ENCODE measurements around the gene EIPR1. TPM values are rescaled to one million over a fixed set of nuclear protein-coding genes. Genes with fewer than 3 reads are reported as not detected.

Gene EIPR1
- total and polyA plus RNA-seq, 2 of the 13 experiments (the other 11 are each of a cell fraction or from before 2014, with no cell fraction given): 70.0 to 96.3 TPM

GRCh38 chr2:3324404-3325281 is 53.0 kb downstream of the EIPR1 start (continued):
- no peak for TF ChIP-seq KLF16 (CRISPR knock-in tag; IDR thresholded peaks at IDR 0.05)
- TF ChIP-seq, protein P1, sequence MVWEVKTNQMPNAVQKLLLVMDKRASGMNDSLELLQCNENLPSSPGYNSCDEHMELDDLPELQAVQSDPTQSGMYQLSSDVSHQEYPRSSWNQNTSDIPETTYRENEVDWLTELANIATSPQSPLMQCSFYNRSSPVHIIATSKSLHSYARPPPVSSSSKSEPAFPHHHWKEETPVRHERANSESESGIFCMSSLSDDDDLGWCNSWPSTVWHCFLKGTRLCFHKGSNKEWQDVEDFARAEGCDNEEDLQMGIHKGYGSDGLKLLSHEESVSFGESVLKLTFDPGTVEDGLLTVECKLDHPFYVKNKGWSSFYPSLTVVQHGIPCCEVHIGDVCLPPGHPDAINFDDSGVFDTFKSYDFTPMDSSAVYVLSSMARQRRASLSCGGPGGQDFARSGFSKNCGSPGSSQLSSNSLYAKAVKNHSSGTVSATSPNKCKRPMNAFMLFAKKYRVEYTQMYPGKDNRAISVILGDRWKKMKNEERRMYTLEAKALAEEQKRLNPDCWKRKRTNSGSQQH (CRISPR knock-in tag; IDR thresholded peaks at IDR 0.05; ENCODE audit: low read depth): 0 out of 2 replicates have a peak, but pooled peaks have one; percentile 28
- TF ChIP-seq RELA (CRISPR knock-in tag; IDR thresholded peaks at IDR 0.05): no peak
- no peak for TF ChIP-seq LCORL (IDR thresholded peaks at IDR 0.05)
- peak; percentile 92 for TF ChIP-seq LCORL (CRISPR knock-in tag; IDR thresholded peaks at IDR 0.05)
- no peak for TF ChIP-seq NRL (CRISPR knock-in tag; IDR thresholded peaks at IDR 0.05; ENCODE audit: borderline replicate concordance)
- TF ChIP-seq CREBL2 (CRISPR knock-in tag; IDR thresholded peaks at IDR 0.05; ENCODE audit: borderline replicate concordance): no peak
- peak; percentile 75 for TF ChIP-seq SPEN (CRISPR knock-in tag; IDR thresholded peaks at IDR 0.05; ENCODE audit: low read depth)
- no peak for TF ChIP-seq ARHGAP35 (CRISPR knock-in tag; IDR thresholded peaks at IDR 0.05; ENCODE audit: borderline replicate concordance)
- TF ChIP-seq SMARCE1 (IDR thresholded peaks at IDR 0.05; ENCODE audit: borderline replicate concordance): no peak
- TF ChIP-seq, protein P2, sequence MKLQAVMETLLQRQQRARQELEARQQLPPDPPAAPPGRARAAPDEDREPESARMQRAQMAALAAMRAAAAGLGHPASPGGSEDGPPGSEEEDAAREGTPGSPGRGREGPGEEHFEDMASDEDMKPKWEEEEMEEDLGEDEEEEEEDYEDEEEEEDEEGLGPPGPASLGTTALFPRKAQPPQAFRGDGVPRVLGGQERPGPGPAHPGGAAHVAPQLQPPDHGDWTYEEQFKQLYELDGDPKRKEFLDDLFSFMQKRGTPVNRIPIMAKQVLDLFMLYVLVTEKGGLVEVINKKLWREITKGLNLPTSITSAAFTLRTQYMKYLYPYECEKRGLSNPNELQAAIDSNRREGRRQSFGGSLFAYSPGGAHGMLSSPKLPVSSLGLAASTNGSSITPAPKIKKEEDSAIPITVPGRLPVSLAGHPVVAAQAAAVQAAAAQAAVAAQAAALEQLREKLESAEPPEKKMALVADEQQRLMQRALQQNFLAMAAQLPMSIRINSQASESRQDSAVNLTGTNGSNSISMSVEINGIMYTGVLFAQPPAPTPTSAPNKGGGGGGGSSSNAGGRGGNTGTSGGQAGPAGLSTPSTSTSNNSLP (IDR thresholded peaks at IDR 0.05; ENCODE audit: low read depth, low read length): no peak
- TF ChIP-seq ZNF501 (CRISPR knock-in tag; IDR thresholded peaks at IDR 0.05): peak; percentile 22; the same call in 1 of the 2 replicates
- no peak for TF ChIP-seq ZNF558 (CRISPR knock-in tag; IDR thresholded peaks at IDR 0.05; ENCODE audit: borderline replicate concordance)
- no peak for TF ChIP-seq ZFAT (CRISPR knock-in tag; conservative IDR thresholded peaks at IDR 0.05)
- no peak for TF ChIP-seq ZNF740 (CRISPR knock-in tag; IDR thresholded peaks at IDR 0.05)
- TF ChIP-seq ISL2 (CRISPR knock-in tag; IDR thresholded peaks at IDR 0.05): peak; percentile 29; the same call in 1 of the 2 replicates
- TF ChIP-seq SMARCC2 (IDR thresholded peaks at IDR 0.05): no peak
- no peak; the same call in 1 of the 2 replicates for TF ChIP-seq MTA1 (CRISPR knock-in tag; IDR thresholded peaks at IDR 0.05; ENCODE audit: borderline replicate concordance)
- no peak for TF ChIP-seq SNRNP70 (IDR thresholded peaks at IDR 0.05; ENCODE audit: low read depth, low read length)
- no peak for TF ChIP-seq SRSF1 (optimal IDR thresholded peaks at IDR 0.05; ENCODE audit: low read depth, low read length)
- TF ChIP-seq ZNF564 (CRISPR knock-in tag; IDR thresholded peaks at IDR 0.05): no peak
- TF ChIP-seq SAP130 (CRISPR knock-in tag; IDR thresholded peaks at IDR 0.05; ENCODE audit: low read depth): 0 out of 2 replicates have a peak, but pooled peaks have one; percentile 12
- TF ChIP-seq IKZF1 (IDR thresholded peaks at IDR 0.05): no peak
- no peak for TF ChIP-seq FLYWCH1 (CRISPR knock-in tag; IDR thresholded peaks at IDR 0.05)
- 0 out of 2 replicates have a peak, but pooled peaks have one; percentile 20 for TF ChIP-seq ZNF598 (CRISPR knock-in tag; IDR thresholded peaks at IDR 0.05; ENCODE audit: borderline replicate concordance)
- peak; percentile 77 for TF ChIP-seq NR2F6 (IDR thresholded peaks at IDR 0.05)
- peak; percentile 83 for TF ChIP-seq NR2F6 (CRISPR knock-in tag; IDR thresholded peaks at IDR 0.05)
- peak; percentile 86 for TF ChIP-seq ZMYM2 (CRISPR knock-in tag; IDR thresholded peaks at IDR 0.05)
- TF ChIP-seq ZNF713 (CRISPR knock-in tag; IDR thresholded peaks at IDR 0.05): no peak
- no peak for TF ChIP-seq POLR2AphosphoS5 (IDR thresholded peaks at IDR 0.05; ENCODE audit: low read depth, low read length)

Data from HepG2 (cell line).